ENCODE data around the gene STARD6.

- TF ChIP-seq CTCF (conservative IDR thresholded peaks at IDR 0.05; ENCODE audit: low read depth, low read length), result no peak
- no peak for TF ChIP-seq EZH2 (IDR thresholded peaks at IDR 0.05; ENCODE audit: borderline replicate concordance, low read depth, low read length, poor library complexity, severe bottlenecking)
Measured at GRCh38 chr18:54303408-54303807, 54.2 kb downstream of the STARD6 start.
